GM23338 (cell line): ENCODE measurements around the gene HTATSF1. TPM values are rescaled to one million over a fixed set of nuclear protein-coding genes. Genes with fewer than 3 reads are reported as not detected.
A peak's percentile ranks its signal among the peaks of the same experiment; 100 is the strongest.

ENCODE experiments used
- ATAC-seq: fragments of 200-7000 bp; cut with Tn5 transposase; 3 replicates; pipeline ENCODE4 v1.9.1; 2020
- DNase-seq: peaks from one replicate; pipeline ENCODE4 v3.0.0-alpha.2; 2015; ENCODE audit warnings: low spot score
- H2AFZ ChIP-seq: fragments of 200-600 bp; sonication (generic); 2 replicates; pipeline ENCODE4 v1.8.0; 2016; ENCODE audit warnings: antibody characterized with exemption, mild to moderate bottlenecking, moderate library complexity
- H3F3A ChIP-seq: fragments of 200-600 bp; sonication (generic); replicated peaks from 2 replicates; pipeline ENCODE4 v1.8.0; 2017; ENCODE audit warnings: antibody characterized with exemption, mixed run types, low read depth
- H3K27ac ChIP-seq: fragments of 200-600 bp; sonication (generic); 2 replicates; pipeline ENCODE4 v1.6.1; 2016; ENCODE audit warnings: low read depth
- H3K27me3 ChIP-seq: fragments of 200-600 bp; sonication (generic); 2 replicates; pipeline ENCODE4 v1.8.0; 2016; ENCODE audit warnings: mild to moderate bottlenecking, mixed run types, moderate library complexity; ENCODE audit not compliant: insufficient read depth
- H3K36me3 ChIP-seq: fragments of 200-600 bp; sonication (generic); 2 replicates; pipeline ENCODE4 v1.8.0; 2016; ENCODE audit warnings: mild to moderate bottlenecking; ENCODE audit not compliant: insufficient read depth
- H3K4me1 ChIP-seq: fragments of 200-600 bp; sonication (generic); 2 replicates; pipeline ENCODE4 v1.8.0; 2016; ENCODE audit warnings: mild to moderate bottlenecking, moderate library complexity; ENCODE audit not compliant: insufficient read depth
- H3K4me2 ChIP-seq: fragments of 200-600 bp; sonication (generic); 2 replicates; pipeline ENCODE4 v1.7.1; 2017; ENCODE audit warnings: mixed run types
- H3K4me3 ChIP-seq: fragments of 200-600 bp; sonication (generic); 2 replicates; pipeline ENCODE4 v1.6.1; 2016; ENCODE audit warnings: mixed run types
- H3K79me2 ChIP-seq: fragments of 200-600 bp; sonication (generic); replicated peaks from 2 replicates; pipeline ENCODE4 v1.8.0; 2017; ENCODE audit warnings: mild to moderate bottlenecking; ENCODE audit not compliant: insufficient read depth
- H3K9me2 ChIP-seq: fragments of 200-600 bp; sonication (generic); 2 replicates; pipeline ENCODE4 v1.8.0; 2017; ENCODE audit not compliant: insufficient read depth
- H4K20me1 ChIP-seq: fragments of 200-600 bp; sonication (generic); replicated peaks from 2 replicates; pipeline ENCODE4 v1.8.0; 2017; ENCODE audit warnings: mild to moderate bottlenecking; ENCODE audit not compliant: insufficient read depth
- H3K27ac Mint-ChIP-seq: 2 replicates; pipeline ENCODE4 v1.8.0; 2020; ENCODE audit warnings: inconsistent platforms, mild to moderate bottlenecking, moderate library complexity, mixed read lengths
- H3K27me3 Mint-ChIP-seq: 3 replicates; pipeline ENCODE4 v1.8.0; 2022; ENCODE audit warnings: low read depth, mild to moderate bottlenecking, moderate library complexity, mixed read lengths, inconsistent platforms; ENCODE audit not compliant: insufficient read depth, poor library complexity
- H3K36me3 Mint-ChIP-seq: 3 replicates; pipeline ENCODE4 v1.8.0; 2021; ENCODE audit warnings: low read depth, mild to moderate bottlenecking, inconsistent platforms, moderate library complexity, mixed read lengths
- H3K4me1 Mint-ChIP-seq: 3 replicates; pipeline ENCODE4 v1.8.0; 2020; ENCODE audit warnings: mild to moderate bottlenecking, inconsistent platforms, mixed read lengths
- H3K4me3 Mint-ChIP-seq: 3 replicates; pipeline ENCODE4 v1.8.0; 2021; ENCODE audit warnings: moderate library complexity, mild to moderate bottlenecking, inconsistent platforms, mixed read lengths
- H3K9me3 Mint-ChIP-seq: 3 replicates; pipeline ENCODE4 v1.8.0; 2020; ENCODE audit warnings: moderate library complexity, mild to moderate bottlenecking, inconsistent platforms, mixed read lengths
- CREB1 ChIP-seq: fragments of 250-450 bp; sonication (Bioruptor Pico); IDR thresholded peaks from 2 replicates; pipeline ENCODE4 v1.5.0; 2020; ENCODE audit warnings: low read depth, mild to moderate bottlenecking, moderate library complexity
- ETS1 ChIP-seq: IDR thresholded peaks from 2 replicates; pipeline ENCODE4 v1.6.1; 2016; ENCODE audit warnings: antibody characterized with exemption
- EZH2 ChIP-seq: fragments of 200-600 bp; sonication (generic); IDR thresholded peaks from one replicate; pipeline ENCODE4 v1.8.0; 2017; ENCODE audit warnings: antibody characterized with exemption, mild to moderate bottlenecking, low read depth; ENCODE audit not compliant: unreplicated experiment
- EZH2phosphoT487 ChIP-seq: fragments of 200-600 bp; sonication (generic); IDR thresholded peaks from one replicate; pipeline ENCODE4 v1.8.1; 2018; ENCODE audit warnings: antibody characterized with exemption; ENCODE audit not compliant: unreplicated experiment
- JUNB ChIP-seq: IDR thresholded peaks from one replicate; pipeline ENCODE4 v1.6.1; 2016; ENCODE audit warnings: antibody characterized with exemption; ENCODE audit not compliant: unreplicated experiment
- NANOG ChIP-seq: IDR thresholded peaks from 2 replicates; pipeline ENCODE4 v1.6.1; 2016; ENCODE audit warnings: antibody characterized with exemption, borderline replicate concordance
- REST ChIP-seq: IDR thresholded peaks from one replicate; pipeline ENCODE4 v1.6.1; 2018; ENCODE audit warnings: antibody characterized with exemption; ENCODE audit not compliant: unreplicated experiment
- STAT1 ChIP-seq: IDR thresholded peaks from one replicate; pipeline ENCODE4 v1.6.1; 2016; ENCODE audit warnings: antibody characterized with exemption; ENCODE audit not compliant: unreplicated experiment
- ZNF114 ChIP-seq: fragments of 250-450 bp; sonication (Bioruptor Pico); IDR thresholded peaks from 2 replicates; pipeline ENCODE4 v1.5.0; 2020; ENCODE audit warnings: mild to moderate bottlenecking, moderate library complexity
- ZNF462 ChIP-seq: fragments of 250-450 bp; sonication (Bioruptor Pico); IDR thresholded peaks from 2 replicates; pipeline ENCODE4 v1.5.0; 2020; ENCODE audit warnings: mild to moderate bottlenecking, moderate library complexity
- polyA plus RNA-seq: library from polyadenylated mRNA; unstranded; fragments of >200 nt; fragmentation: Nextera tagmentation; extraction: Ambion mirVana; gene quantifications from 2 replicates; pipeline ENCODE4 v1.2.1, GENCODE V29; 2016
- total RNA-seq: library from RNA; depleted of rRNA; stranded (reverse); fragments of >200 nt; shearing (Covaris generic); gene quantifications from 2 replicates; pipeline ENCODE4 v1.2.3, GENCODE V29; 2014

The HTATSF1 gene
- total and polyA plus RNA-seq, 2 experiments from 2014 or later: 85.5 to 86.8 TPM

- no peak for ATAC-seq
- peak overlapping the region; percentile 92 for H3K27ac Mint-ChIP-seq
- H3K4me1 Mint-ChIP-seq: peaks cover 7% of the 10 kb centered on the region; the same call in 2 of the 3 replicates
Observed at GRCh38 chrX:136496186-136496763, 1.1 kb upstream of the HTATSF1 start.

More at GRCh38 chrX:136496186-136496763, 1.1 kb upstream of the HTATSF1 start:
- Histone ChIP-seq H3K36me3 (peaks cover 10% of the 10 kb centered on the region; the same call in 1 of the 2 replicates), H3K4me3 (peak overlapping the region; percentile 80), H4K20me1 (0 out of 2 replicates have a peak, but pooled peaks cover 3% of the 10 kb centered on the region), H3K4me2 (peak overlapping the region; percentile 77), H3K27ac (peak overlapping the region; percentile 40; the same call in 1 of the 2 replicates), H2AFZ (peak overlapping the region; percentile 20; the same call in 1 of the 2 replicates), H3K9me2 (no peaks in the 10 kb centered on the region), H3K79me2 (peaks cover 22% of the 10 kb centered on the region), H3F3A (no peaks in the 10 kb centered on the region), H3K27me3 (no peaks in the 10 kb centered on the region), H3K4me1 (no peaks in the 10 kb centered on the region)
- Mint-ChIP-seq H3K9me3 (no peaks in the 10 kb centered on the region; the same call in 2 of the 3 replicates), H3K27me3 (no peaks in the 10 kb centered on the region), H3K36me3 (peaks cover 9% of the 10 kb centered on the region), H3K4me3 (peak overlapping the region; percentile 86)
- no peak for DNase-seq
- TF ChIP-seq NANOG (no peak), EZH2 (no peak), CREB1 (no peak), EZH2phosphoT487 (no peak), ETS1 (no peak), ZNF114 (no peak), ZNF462 (CRISPR knock-in tag) (no peak), STAT1 (no peak), REST (no peak), JUNB (no peak)
